ENCODE results near the gene ANKRD40. TPM values are rescaled to one million over a fixed set of nuclear protein-coding genes. Genes with fewer than 3 reads are reported as not detected.

ANKRD40 gene
- total and polyA plus RNA-seq, 9 of the 15 experiments (the other 6 are each of a cell fraction or from before 2014, with no cell fraction given), result 9.0 to 28.9 (median 27.7) TPM

GRCh38 chr17:50681263-50682200 lies 26.2 kb downstream of the ANKRD40 start (continued):
- TF ChIP-seq NR2C1 (IDR thresholded peaks at IDR 0.05), result no peak
- TF ChIP-seq NR2C1 (tag; IDR thresholded peaks at IDR 0.05), result no peak
- peak; percentile 19; the same call in 1 of the 2 replicates for TF ChIP-seq SMARCA5 (IDR thresholded peaks at IDR 0.05)
- no peak for TF ChIP-seq GTF2B (IDR thresholded peaks at IDR 0.05; ENCODE audit: extremely low read depth, insufficient read length)
- no peak for TF ChIP-seq ZNF316 (IDR thresholded peaks at IDR 0.05)
- 0 out of 4 replicates have a peak, but pooled peaks of 1 of the 2 experiments have one; percentile 49 for TF ChIP-seq MAZ (CRISPR knock-in tag; conservative IDR thresholded peaks at IDR 0.05 in 1 of 2, IDR thresholded peaks at IDR 0.05 in 1 of 2)
- TF ChIP-seq, protein P1, sequence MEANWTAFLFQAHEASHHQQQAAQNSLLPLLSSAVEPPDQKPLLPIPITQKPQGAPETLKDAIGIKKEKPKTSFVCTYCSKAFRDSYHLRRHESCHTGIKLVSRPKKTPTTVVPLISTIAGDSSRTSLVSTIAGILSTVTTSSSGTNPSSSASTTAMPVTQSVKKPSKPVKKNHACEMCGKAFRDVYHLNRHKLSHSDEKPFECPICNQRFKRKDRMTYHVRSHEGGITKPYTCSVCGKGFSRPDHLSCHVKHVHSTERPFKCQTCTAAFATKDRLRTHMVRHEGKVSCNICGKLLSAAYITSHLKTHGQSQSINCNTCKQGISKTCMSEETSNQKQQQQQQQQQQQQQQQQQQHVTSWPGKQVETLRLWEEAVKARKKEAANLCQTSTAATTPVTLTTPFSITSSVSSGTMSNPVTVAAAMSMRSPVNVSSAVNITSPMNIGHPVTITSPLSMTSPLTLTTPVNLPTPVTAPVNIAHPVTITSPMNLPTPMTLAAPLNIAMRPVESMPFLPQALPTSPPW (CRISPR knock-in tag; IDR thresholded peaks at IDR 0.05), result peak; percentile 46
- TF ChIP-seq, protein P2, sequence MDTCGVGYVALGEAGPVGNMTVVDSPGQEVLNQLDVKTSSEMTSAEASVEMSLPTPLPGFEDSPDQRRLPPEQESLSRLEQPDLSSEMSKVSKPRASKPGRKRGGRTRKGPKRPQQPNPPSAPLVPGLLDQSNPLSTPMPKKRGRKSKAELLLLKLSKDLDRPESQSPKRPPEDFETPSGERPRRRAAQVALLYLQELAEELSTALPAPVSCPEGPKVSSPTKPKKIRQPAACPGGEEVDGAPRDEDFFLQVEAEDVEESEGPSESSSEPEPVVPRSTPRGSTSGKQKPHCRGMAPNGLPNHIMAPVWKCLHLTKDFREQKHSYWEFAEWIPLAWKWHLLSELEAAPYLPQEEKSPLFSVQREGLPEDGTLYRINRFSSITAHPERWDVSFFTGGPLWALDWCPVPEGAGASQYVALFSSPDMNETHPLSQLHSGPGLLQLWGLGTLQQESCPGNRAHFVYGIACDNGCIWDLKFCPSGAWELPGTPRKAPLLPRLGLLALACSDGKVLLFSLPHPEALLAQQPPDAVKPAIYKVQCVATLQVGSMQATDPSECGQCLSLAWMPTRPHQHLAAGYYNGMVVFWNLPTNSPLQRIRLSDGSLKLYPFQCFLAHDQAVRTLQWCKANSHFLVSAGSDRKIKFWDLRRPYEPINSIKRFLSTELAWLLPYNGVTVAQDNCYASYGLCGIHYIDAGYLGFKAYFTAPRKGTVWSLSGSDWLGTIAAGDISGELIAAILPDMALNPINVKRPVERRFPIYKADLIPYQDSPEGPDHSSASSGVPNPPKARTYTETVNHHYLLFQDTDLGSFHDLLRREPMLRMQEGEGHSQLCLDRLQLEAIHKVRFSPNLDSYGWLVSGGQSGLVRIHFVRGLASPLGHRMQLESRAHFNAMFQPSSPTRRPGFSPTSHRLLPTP (IDR thresholded peaks at IDR 0.05; ENCODE audit: borderline replicate concordance, extremely low read depth, insufficient read length), result no peak
- no peak for TF ChIP-seq SREBF1 (IDR thresholded peaks at IDR 0.05; ENCODE audit: borderline replicate concordance, low read depth, low read length)
- no peak for TF ChIP-seq PHF21A (IDR thresholded peaks at IDR 0.05; ENCODE audit: borderline replicate concordance, low read depth)
- peak; percentile 84 for TF ChIP-seq DEAF1 (CRISPR knock-in tag; IDR thresholded peaks at IDR 0.05)
- TF ChIP-seq HDAC6 (IDR thresholded peaks at IDR 0.05; ENCODE audit: low read depth, low read length), result no peak
- no peak for TF ChIP-seq CBFA2T2 (conservative IDR thresholded peaks at IDR 0.05)
- no peak for TF ChIP-seq PTRF (tag; IDR thresholded peaks at IDR 0.05)
- TF ChIP-seq ETV1 (tag; conservative IDR thresholded peaks at IDR 0.05; ENCODE audit: low read depth), result no peak
- no peak for TF ChIP-seq ZC3H8 (IDR thresholded peaks at IDR 0.05)
- no peak for TF ChIP-seq TRIM28 (IDR thresholded peaks at IDR 0.05)
- TF ChIP-seq RCOR1 (IDR thresholded peaks at IDR 0.05; ENCODE audit: borderline replicate concordance in 1 of 2, low read depth in 2 of 2, low read length in 2 of 2), result peak in 1 of 2 experiments; percentile 57; a peak in 1 of 4 replicates
- TF ChIP-seq L3MBTL2 (IDR thresholded peaks at IDR 0.05), result no peak
- peak in 1 of 2 experiments; percentile 41; a peak in 1 of 4 replicates for TF ChIP-seq HDAC1 (IDR thresholded peaks at IDR 0.05)
- no peak for TF ChIP-seq GATAD2B (IDR thresholded peaks at IDR 0.05; ENCODE audit: borderline replicate concordance)
- TF ChIP-seq HSF4 (CRISPR knock-in tag; IDR thresholded peaks at IDR 0.05; ENCODE audit: borderline replicate concordance), result no peak
